A673 (cell line): Measurements from ENCODE around the gene TGM2.

Experiments
- CTCF ChIP-seq: fragments of 300-800, 200-600 bp; sonication (generic); conservative IDR thresholded peaks from 2 replicates; pipeline ENCODE4 v1.5.1; 2017; ENCODE audit warnings: low read depth, mild to moderate bottlenecking, antibody characterized with exemption, low read length, moderate library complexity, mixed read lengths
- EZH2 ChIP-seq: fragments of 200-600 bp; sonication (generic); IDR thresholded peaks from 2 replicates; pipeline ENCODE4 v1.6.1; 2017; ENCODE audit warnings: borderline replicate concordance, low read depth, mild to moderate bottlenecking, mixed read lengths, antibody characterized with exemption, low read length; ENCODE audit not compliant: poor library complexity, severe bottlenecking

- no peak for TF ChIP-seq EZH2
- TF ChIP-seq CTCF: no peak
These were observed 26.6 kb upstream of the TGM2 start for GRCh38 chr20:38191654-38192053.
